Prostate gland (tissue), 2 donors: ENCODE data around the gene THNSL1.

Experiments used
- CTCF ChIP-seq, 4 experiments: fragments of 200-600 bp in 2 of 4; fragments of 450-650 bp in 2 of 4; sonication (generic) in 2 of 4; IDR thresholded peaks; 1 replicate in 3 of 4; 2 replicates in 1 of 4; pipeline ENCODE4 v1.5.1; 2016 to 2019; ENCODE audit warnings: antibody characterized with exemption in 4 of 4, mild to moderate bottlenecking in 2 of 4, moderate library complexity in 2 of 4
- POLR2A ChIP-seq: fragments of 450-650 bp; IDR thresholded peaks from one replicate; pipeline ENCODE4 v1.6.1; 2016; ENCODE audit warnings: antibody characterized with exemption, mild to moderate bottlenecking

GRCh38 chr10:25047591-25048301 lies 31.3 kb downstream of the THNSL1 start:
- no peak for TF ChIP-seq CTCF (IDR thresholded peaks at IDR 0.05)
- TF ChIP-seq POLR2A, result no peak
